Activated T-cell treated with anti-CD3 and anti-CD28 coated beads, Interleukin-2, amount 50 U/mL, for 48 hours (primary cell): ENCODE results near the gene UIMC1.

Source experiments
- DNase-seq, 2 experiments: peaks; one replicate each; pipeline ENCODE4 v3.0.0-alpha.2; 2020

Gene UIMC1

GRCh38 chr5:176901260-176902101, 105.1 kb downstream of the UIMC1 start:
- peak in 1 of 2 experiments; percentile 42 for DNase-seq

GRCh38 chr5:176900780-176901204, 105.8 kb downstream of the UIMC1 start:
- DNase-seq: no peak

- DNase-seq: no peak
Measured at GRCh38 chr5:176899946-176900779, 106.4 kb downstream of the UIMC1 start.

- no peak for DNase-seq
Measured at GRCh38 chr5:176899296-176899891, 107.2 kb downstream of the UIMC1 start, which contains the start of gene HK3. HK3 (minus strand) TSS chr5:176899346; CDS start chr5:176896159, 3,187 bp downstream.

- DNase-seq: no peak
Measured at GRCh38 chr5:176897263-176897662, 109.3 kb downstream of the UIMC1 start.

- peak in 1 of 2 experiments; percentile 12 for DNase-seq
Measured at GRCh38 chr5:176895831-176896230, 110.7 kb downstream of the UIMC1 start.

GRCh38 chr5:176894298-176894697, 112.3 kb downstream of the UIMC1 start:
- peak; percentile 9 to 12 for DNase-seq

- no peak for DNase-seq
Measured at GRCh38 chr5:176892663-176893062, 113.9 kb downstream of the UIMC1 start.

GRCh38 chr5:176891331-176891958, 115.1 kb downstream of the UIMC1 start:
- no peak for DNase-seq

- no peak for DNase-seq
Measured at GRCh38 chr5:176890455-176891330, 115.9 kb downstream of the UIMC1 start.

GRCh38 chr5:176889321-176890280, 117.0 kb downstream of the UIMC1 start:
- DNase-seq: no peak

- no peak for DNase-seq
Measured at GRCh38 chr5:176888865-176889165, 117.8 kb downstream of the UIMC1 start.

- no peak for DNase-seq
Measured at GRCh38 chr5:176888016-176888864, 118.3 kb downstream of the UIMC1 start.

- no peak for DNase-seq
Measured at GRCh38 chr5:176887252-176887849, 119.2 kb downstream of the UIMC1 start.

- DNase-seq: no peak
Measured at GRCh38 chr5:176886336-176887251, 120.0 kb downstream of the UIMC1 start.

- no peak for DNase-seq
Measured at GRCh38 chr5:176884571-176884890, 122.0 kb downstream of the UIMC1 start.

GRCh38 chr5:176883700-176884570, 122.6 kb downstream of the UIMC1 start:
- no peak for DNase-seq
